ENCODE measurements around the gene TSPAN4.
A peak's percentile ranks its signal among the peaks of the same experiment; 100 is the strongest.

TSPAN4 gene

GRCh38 chr11:839280-839623 is 3.4 kb upstream of the TSPAN4 start:
- ChIA-PET POLR2A (interaction anchor here (6.9 to 15.0 kb wide), 2 partner anchors 8 to 23 kb away, joined by 70 to 202 read pairs; partner anchors contain the start of genes CD151, CRACR2B and PNPLA2), CTCF (interaction anchor here (0.7 kb wide), 2 partner anchors 9 to 35 kb away, joined by 3 read pairs; no protein-coding TSS in a partner anchor)
- H3K36me3 ChIP-seq (ENCODE audit: control insufficient read depth in 2 of 2, insufficient read depth in 1 of 2, low read length in 2 of 2): peaks cover 0 to 63% of the 10 kb centered on the region in 2 experiments; a peak in 1 of 3 replicates

GRCh38 chr11:839875-840617 is 2.6 kb upstream of the TSPAN4 start:
- ChIA-PET POLR2A (interaction anchor here (1.0 to 15.0 kb wide), 4 partner anchors 9 to 34 kb away, joined by 3 to 202 read pairs (median 38); partner anchors contain the start of genes CD151, CRACR2B and PNPLA2), CTCF (interaction anchor here (0.7 to 1.4 kb wide), 5 partner anchors 20 to 819 kb away, joined by 3 to 6 read pairs (median 4); no protein-coding TSS in a partner anchor)
- Histone ChIP-seq H3K4me1 (ENCODE audit: control insufficient read depth, insufficient read depth, low read length) (0 out of 2 replicates have a peak, but pooled peaks cover 3% of the 10 kb centered on the region), H3K27ac (ENCODE audit: extremely low read depth, low read depth, low read length) (no peak overlapping the region), H3K4me3 (ENCODE audit: low read depth, low read length) (no peak overlapping the region), H3K9me3 (ENCODE audit: control insufficient read depth, insufficient read depth, low read depth, low read length) (no peaks in the 10 kb centered on the region), H3K36me3 (ENCODE audit: control insufficient read depth in 2 of 2, insufficient read depth in 1 of 2, low read length in 2 of 2) (peaks cover 0 to 55% of the 10 kb centered on the region in 2 experiments; a peak in 1 of 3 replicates)
- TF ChIP-seq CTCF (tag by site-specific recombination; IDR thresholded peaks at IDR 0.05) (peak; percentile 32; the same call in 1 of the 2 replicates), PRDM10 (tag by site-specific recombination; IDR thresholded peaks at IDR 0.05) (0 out of 2 replicates have a peak, but pooled peaks have one; percentile 19)
- TF ChIP-seq, protein P1, sequence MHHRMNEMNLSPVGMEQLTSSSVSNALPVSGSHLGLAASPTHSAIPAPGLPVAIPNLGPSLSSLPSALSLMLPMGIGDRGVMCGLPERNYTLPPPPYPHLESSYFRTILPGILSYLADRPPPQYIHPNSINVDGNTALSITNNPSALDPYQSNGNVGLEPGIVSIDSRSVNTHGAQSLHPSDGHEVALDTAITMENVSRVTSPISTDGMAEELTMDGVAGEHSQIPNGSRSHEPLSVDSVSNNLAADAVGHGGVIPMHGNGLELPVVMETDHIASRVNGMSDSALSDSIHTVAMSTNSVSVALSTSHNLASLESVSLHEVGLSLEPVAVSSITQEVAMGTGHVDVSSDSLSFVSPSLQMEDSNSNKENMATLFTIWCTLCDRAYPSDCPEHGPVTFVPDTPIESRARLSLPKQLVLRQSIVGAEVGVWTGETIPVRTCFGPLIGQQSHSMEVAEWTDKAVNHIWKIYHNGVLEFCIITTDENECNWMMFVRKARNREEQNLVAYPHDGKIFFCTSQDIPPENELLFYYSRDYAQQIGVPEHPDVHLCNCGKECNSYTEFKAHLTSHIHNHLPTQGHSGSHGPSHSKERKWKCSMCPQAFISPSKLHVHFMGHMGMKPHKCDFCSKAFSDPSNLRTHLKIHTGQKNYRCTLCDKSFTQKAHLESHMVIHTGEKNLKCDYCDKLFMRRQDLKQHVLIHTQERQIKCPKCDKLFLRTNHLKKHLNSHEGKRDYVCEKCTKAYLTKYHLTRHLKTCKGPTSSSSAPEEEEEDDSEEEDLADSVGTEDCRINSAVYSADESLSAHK (tag by site-specific recombination; IDR thresholded peaks at IDR 0.05): no peak

More at GRCh38 chr11:839280-839623, 3.4 kb upstream of the TSPAN4 start:
- TF ChIP-seq ZNF114 (tag by site-specific recombination; IDR thresholded peaks at IDR 0.05) (no peak), ZNF248 (tag by site-specific recombination; IDR thresholded peaks at IDR 0.05) (no peak), ZBTB7A (tag by site-specific recombination; IDR thresholded peaks at IDR 0.05; ENCODE audit: low read depth) (no peak)
- H3K9me3 ChIP-seq (ENCODE audit: control insufficient read depth, insufficient read depth, low read depth, low read length): no peaks in the 10 kb centered on the region
- no peak overlapping the region for H3K27ac ChIP-seq (ENCODE audit: extremely low read depth, low read depth, low read length)
- no peaks in the 10 kb centered on the region; the same call in 1 of the 2 replicates for H3K4me1 ChIP-seq (ENCODE audit: control insufficient read depth, insufficient read depth, low read length)
- no peak overlapping the region for H3K4me3 ChIP-seq (ENCODE audit: low read depth, low read length)

DNA sequence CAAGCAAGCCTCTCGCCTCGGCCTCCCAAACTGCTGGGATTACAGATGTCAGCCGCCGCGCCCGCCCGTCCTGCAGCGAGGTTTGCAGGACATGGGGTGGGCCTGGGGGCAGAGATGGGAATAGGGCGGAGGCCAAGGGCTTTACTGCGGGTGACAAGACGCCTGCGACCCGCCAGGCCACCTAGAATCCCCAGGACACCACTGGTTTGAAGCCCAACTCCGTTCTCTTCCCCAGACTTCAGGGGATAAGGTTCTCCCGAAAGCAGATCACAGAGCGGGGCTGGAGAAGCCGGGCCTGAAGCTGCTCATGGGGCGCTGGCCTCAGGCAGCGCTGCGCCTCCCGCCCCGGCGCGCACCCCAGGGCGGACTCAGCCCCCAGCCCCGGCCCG is 677 bp upstream of the TSPAN4 start:
- Histone ChIP-seq H3K36me3 (ENCODE audit: control insufficient read depth in 2 of 2, insufficient read depth in 1 of 2, low read length in 2 of 2) (peaks cover 0 to 43% of the 10 kb centered on the region in 2 experiments; a peak in 1 of 3 replicates), H3K9me3 (ENCODE audit: control insufficient read depth, insufficient read depth, low read depth, low read length) (no peaks in the 10 kb centered on the region), H3K4me1 (ENCODE audit: control insufficient read depth, insufficient read depth, low read length) (0 out of 2 replicates have a peak, but pooled peaks cover 4% of the 10 kb centered on the region), H3K4me3 (ENCODE audit: low read depth, low read length) (peak overlapping the region; percentile 89), H3K27ac (ENCODE audit: extremely low read depth, low read depth, low read length) (peak overlapping the region; percentile 93)
- ChIA-PET POLR2A (interaction anchor here (1.4 to 15.0 kb wide), 3 partner anchors 11 to 33 kb away, joined by 5 to 202 read pairs (median 70); partner anchors contain the start of genes CD151, CRACR2B, PNPLA2 and RPLP2), CTCF (interaction anchor here (0.7 kb wide), 1 partner anchor 22 kb away, joined by 3 read pairs; no protein-coding TSS in a partner anchor)
- peak; percentile 13; the same call in 1 of the 2 replicates for TF ChIP-seq REST (tag by site-specific recombination; IDR thresholded peaks at IDR 0.05)
- TF ChIP-seq GLIS2 (tag by site-specific recombination; IDR thresholded peaks at IDR 0.05): peak; percentile 56; the same call in 1 of the 2 replicates
- peak; percentile 27; the same call in 1 of the 2 replicates for TF ChIP-seq ZNF335 (tag by site-specific recombination; conservative IDR thresholded peaks at IDR 0.05)
- no peak for TF ChIP-seq BCL6B (tag by site-specific recombination; IDR thresholded peaks at IDR 0.05)
- TF ChIP-seq OVOL3 (tag by site-specific recombination; IDR thresholded peaks at IDR 0.05): no peak
- peak; percentile 26; the same call in 1 of the 2 replicates for TF ChIP-seq ZBTB8A (tag by site-specific recombination; IDR thresholded peaks at IDR 0.05)

All from HEK293 (cell line).